GM19240 (cell line): ENCODE results near the gene ASIC5.
"Not testable (repeated sequence)": the region's sequence is repeated elsewhere in the genome, so short reads cannot be mapped to it uniquely, and the experiment has no call there.

ENCODE experiments used
- DNase-seq: peaks from one replicate; pipeline ENCODE4 v3.0.0; 2011; ENCODE audit warnings: low spot score; ENCODE audit not compliant: insufficient read length

Gene ASIC5

DNA sequence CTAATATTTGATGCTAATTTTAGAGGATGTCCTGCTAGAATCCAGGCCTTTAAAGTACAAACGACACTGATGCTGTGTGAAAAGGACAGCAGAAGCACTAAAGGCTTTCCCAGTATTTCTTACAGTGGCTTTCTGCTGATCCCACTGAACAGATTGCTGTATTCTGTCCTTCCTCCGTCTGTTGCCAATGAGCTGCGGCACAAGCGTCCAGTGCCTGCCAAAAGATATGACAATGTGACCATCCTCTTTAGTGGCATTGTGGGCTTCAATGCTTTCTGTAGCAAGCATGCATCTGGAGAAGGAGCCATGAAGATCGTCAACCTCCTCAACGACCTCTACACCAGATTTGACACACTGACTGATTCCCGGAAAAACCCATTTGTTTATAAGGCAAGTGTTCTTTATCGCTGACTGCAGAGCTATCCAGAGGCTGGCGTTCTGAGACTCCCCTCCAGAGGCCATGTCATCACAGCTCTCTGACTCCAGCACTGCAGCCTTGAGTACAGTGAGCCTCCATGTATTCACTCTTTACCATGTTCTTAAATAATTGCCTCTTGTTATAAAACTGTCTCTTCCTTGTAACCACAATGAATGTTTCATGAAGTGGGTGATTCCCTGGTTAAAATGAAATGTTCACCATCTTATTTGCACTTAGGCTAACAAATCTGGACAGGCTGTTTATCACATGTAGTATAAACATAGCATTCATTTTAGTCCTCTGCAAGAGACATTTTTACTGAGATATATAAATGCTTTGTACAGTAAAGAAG, 63.7 kb downstream of the ASIC5 start:
- no peak for DNase-seq

DNA sequence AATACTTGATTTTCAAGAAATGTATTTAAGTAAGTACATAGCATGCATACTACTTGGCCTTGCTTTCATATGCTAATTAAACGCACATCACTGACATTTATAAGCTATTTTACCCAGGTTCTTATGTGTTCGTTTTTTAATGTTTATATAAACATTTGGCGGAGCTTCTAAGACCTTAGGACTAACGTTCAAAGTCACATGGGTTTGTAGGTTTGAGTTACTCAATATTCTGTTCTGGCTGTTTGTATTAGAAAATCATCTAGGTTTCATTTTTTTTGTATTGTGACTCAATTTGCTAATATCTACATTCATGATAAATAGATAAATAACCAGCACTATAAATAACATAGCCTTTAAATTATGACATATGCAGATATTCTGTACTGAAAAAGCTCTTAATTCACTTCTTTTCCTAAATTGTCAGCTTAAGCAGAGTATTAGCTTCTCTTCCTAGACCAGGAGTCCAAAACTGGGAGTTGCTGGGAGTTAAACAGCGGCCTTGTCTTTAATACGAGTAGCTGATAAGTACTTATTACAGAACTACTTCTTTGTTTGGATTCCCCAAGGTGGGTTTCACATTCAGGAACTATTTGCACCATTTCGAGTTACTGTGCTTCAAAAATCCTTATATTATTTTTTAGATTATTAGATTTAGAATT, 65.3 kb downstream of the ASIC5 start:
- no peak for DNase-seq

DNA sequence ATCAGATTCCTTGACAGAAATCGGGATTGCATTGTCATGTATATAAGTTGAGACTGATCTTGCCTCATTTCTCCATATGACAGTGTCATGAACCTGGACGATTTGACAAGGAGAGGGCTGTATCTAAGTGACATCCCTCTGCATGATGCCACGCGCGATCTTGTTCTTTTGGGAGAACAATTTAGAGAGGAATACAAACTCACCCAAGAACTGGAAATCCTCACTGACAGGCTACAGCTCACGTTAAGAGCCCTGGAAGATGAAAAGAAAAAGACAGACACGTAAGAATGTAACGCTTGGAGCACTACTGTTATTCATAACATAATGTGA, 66.3 kb downstream of the ASIC5 start:
- no peak for DNase-seq

DNA sequence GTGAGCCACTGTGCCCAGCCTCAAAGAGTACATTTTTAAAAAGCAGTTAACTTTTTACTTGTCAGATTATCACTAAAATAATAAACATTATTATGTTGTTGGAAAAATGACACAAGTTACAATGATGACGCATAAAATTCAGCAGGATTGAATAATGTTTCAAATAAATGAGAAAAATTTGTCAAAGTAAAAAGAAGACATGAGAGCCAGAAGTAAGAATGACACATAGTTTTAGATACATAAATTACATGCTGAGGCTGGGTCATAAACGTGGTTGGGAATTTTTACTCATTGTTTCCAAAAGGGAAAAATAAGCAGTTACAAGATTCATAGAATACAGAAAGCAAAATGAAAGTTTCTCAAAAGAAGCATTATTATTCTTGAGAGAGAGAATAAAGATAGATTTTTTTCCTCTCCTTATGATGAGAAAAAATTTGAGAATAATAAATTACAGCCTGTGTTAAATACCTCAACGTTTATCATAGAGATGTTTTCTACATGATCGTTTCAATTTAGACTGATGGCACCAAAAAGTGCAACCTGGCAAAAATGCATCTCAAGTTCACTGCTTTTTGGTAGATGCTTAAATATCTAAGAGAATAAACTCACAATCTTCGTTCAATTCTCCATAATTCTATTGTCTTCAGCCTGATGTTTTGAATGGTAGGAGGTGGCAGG, 66.8 kb downstream of the ASIC5 start:
- DNase-seq = no peak

DNA sequence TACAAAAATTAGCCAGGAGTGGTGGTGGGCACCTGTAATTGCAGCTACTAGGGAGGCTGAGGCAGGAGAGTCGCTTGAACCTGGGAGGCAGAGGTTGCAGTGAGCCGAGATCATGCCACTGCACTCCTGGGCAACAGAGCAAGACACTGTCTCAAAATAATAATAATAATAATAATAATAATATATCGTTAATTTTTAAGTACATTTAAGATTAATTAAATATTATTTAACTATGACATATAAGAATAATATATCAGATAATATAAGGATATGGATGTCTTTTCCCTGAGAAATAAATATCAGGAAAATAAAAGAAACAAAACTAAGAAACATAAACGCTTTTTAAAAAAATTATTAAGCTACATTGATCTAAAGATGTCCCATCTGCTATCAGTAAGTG, 68.5 kb downstream of the ASIC5 start:
- DNase-seq = not testable (repeated sequence)

DNA sequence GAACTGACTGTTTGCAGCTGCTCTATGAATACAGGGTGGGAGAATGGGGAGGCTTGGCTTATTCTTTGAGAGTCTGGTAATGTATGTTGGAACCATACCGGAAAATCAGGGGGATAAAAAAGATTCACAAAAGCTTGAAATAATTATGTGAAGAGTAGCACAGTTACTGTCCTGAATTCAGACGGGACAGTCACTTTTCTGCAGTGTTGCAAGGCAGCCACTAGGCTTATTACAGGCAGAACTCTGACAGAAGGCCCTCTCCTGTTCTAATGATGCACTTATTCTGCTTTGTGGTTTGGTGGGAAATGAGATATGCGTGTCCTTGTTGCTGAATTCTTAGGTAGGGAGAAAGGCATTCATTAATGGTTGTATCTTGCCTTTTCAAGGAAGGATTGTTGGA, 70.1 kb downstream of the ASIC5 start:
- no peak for DNase-seq

DNA sequence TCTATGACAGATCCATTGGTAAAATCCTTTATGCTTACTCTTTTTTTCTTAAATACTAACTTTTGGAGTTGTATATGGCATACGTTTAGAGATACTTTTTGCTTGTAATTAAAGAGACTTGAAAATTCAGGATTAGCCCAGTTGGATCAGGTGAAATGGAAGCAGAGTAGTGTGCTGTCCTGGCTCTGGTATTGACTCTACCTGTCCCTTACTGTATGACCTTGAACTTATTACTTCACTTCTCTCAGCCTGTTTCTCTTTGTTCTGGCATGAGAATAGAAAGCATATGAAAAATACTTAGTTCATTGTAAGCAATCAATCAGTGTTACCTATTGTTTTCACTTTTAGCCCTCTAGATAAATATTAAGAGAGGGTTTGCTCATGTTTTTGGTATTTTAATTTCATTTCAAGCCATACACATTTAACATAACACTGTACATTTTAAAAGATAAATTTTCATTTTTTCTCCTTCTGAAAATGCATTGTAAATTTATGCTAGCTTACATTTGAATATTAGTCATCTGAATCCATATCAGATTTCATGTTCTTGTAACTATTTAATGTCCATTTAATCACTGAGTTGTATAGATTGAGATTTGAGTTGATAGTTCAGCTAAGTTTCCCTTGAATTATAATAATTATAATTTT, 71.4 kb downstream of the ASIC5 start:
- DNase-seq = no peak

DNA sequence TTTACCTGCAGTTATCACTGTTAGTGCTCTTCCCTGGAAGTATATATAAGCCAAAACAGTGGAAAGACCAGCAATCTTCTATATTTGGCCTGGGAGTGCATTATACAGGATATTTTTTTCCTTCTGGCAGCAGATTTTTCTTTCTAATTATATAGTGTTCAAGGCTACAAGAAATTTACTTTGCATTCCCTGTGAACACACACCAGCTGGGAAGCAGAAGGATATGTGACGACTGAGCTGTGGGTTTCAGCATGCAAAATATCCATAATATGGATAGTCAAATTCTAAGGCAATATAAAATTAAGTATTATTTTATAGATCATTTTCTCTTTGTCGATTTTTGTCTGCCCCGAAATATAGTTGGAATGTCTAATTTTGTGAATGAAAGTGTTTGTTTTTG, 76.1 kb downstream of the ASIC5 start:
- no peak for DNase-seq

DNA sequence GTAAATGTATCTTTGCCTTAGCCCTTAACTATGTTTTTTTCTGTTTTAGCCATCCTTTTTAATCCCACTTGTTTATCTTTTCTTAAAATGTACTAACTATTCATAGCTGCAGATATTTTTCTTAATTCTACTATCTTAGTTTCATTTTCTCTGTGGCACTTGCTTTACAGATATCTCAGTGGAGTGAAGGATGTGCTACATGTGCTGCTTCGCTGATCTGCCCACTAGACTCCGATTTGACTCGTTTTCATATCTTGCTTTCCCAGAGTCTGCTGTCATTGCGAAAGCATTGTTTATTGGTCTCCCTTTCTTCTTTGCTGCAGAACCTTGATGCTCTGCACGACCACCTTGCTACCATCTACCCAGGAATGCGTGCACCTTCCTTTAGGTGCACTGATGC, 76.7 kb downstream of the ASIC5 start:
- DNase-seq = no peak

DNA sequence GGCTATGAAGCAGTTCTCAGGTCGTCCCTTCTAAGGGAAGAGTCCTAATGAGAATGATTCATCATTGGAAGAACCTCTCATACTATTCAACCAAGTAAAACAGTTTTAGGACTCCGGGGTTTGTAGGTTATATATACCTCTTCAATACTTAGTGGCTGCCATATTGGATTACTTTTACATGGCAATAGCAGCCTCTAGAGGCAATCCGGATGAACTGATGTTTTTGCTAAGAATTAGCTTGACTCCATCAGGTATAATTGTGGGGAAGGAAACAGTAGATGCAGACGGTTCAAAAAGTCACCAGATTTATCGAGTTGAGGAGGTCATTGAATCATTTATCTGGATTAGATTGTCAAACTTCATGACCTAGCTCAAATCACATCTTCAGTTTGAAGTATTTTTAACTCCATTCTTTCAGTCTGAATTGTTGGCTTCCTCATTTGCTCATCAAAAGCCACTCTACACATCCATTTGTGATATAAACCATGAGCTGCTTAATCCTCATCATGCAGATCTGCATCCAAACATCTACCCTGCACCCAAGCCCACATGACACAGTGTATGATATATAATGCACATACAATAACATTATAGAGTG, 78.9 kb downstream of the ASIC5 start:
- no peak for DNase-seq

DNA sequence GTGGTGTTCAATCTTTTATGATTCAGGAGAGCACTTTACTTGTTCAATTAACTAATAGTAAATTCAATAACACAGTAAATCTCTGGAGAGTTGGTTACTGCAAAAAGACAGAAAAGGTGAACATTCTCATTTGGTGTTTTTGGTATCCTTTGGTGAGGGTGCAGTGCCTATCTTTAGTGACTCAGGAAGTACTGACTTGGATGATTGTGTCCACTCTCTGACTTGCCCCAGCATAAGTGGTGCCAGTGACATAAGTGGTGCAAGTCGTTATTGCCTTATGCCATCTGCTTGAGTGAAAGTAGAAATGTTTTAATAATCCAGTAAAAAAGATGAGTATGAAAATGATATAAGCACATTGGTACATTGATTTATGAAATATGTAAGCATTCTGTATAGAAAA, 80.2 kb downstream of the ASIC5 start:
- DNase-seq = no peak

DNA sequence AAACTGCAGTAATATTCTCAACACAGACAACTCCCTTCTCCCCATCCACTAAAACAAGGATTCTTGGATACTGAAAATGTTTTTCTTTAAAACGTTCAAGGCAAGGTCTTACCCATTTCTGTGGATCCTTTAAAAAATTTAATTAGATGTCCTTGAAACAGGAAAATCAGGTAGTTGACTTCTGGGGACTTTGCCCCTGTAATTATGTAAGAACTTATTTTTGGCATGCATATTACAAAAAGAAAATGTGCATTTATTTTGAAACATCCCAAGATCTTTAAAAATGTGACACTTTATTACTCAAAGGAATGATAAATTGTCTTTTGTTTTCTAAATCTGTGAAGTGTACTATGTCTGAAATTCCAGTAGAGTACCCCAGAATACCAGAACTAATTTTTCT, 81.4 kb downstream of the ASIC5 start:
- no peak for DNase-seq

DNA sequence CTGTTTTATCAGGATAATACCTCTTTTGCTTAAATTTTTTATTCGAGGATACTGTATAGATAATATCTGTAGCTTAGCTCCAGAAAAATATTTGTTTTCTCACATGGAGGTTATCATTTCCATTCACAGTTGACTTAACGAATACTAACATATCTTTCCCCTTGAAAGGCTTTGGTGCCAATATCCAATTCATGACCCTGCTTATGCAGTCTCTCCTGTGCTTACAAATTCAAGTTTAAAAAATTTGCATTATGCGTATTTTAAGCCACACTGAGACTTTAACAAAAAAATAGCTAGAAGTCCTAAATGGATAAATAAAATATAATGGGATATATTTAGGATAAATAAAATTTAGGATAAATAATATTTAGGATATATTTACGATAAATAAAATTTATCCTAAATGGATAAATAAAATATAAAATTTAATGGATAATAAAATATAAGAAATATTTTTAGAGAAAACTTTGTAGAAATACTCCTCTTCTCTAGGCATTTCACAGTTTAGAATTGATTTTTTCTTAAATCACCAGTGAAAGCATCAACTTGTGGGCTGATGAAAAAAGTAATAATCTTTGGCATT, 84.7 kb downstream of the ASIC5 start:
- DNase-seq = no peak

DNA sequence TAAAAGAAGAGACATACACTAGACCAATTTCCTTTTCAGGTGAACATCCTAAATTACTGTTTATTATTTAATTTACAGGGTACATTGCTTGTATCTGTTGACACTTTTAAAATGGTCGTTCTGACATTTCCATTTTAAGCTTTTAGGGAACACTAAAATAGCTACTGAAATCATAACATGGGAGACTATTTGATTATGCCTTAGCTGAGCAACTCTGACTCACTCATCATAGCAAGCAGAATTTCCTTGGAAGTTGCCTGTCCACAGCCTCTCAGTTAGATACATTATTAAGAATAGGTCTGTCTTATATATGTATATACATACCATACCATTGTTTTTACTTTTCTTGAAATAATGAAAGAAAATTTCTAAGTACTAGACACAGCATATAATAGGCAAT, 85.3 kb downstream of the ASIC5 start:
- DNase-seq = no peak
